Upper lobe of left lung (tissue), 4 donors: ENCODE measurements around the gene ZNF177.

ENCODE experiments used
- EP300 ChIP-seq, 4 donors: sonication (generic); formaldehyde crosslinking; IDR thresholded peaks; one replicate each; pipeline ENCODE4 v1.5.1; 2017; ENCODE audit warnings: antibody characterized with exemption in 4 of 4, control low read depth in 2 of 4
- POLR2A ChIP-seq, 4 donors: fragments of 450-650 bp; IDR thresholded peaks; one replicate each; pipeline ENCODE4 v1.5.1; 2016 to 2017; ENCODE audit warnings: antibody characterized with exemption in 4 of 4, mild to moderate bottlenecking in 2 of 4
- POLR2AphosphoS5 ChIP-seq, 2 donors: sonication (generic); formaldehyde crosslinking; IDR thresholded peaks; one replicate each; pipeline ENCODE4 v1.5.1; 2017; ENCODE audit warnings: antibody characterized with exemption in 2 of 2
- TF ChIP-seq, protein P1 (sequence below), 6 experiments: fragments of 450-650 bp in 4 of 6; fragments of 200-600 bp in 2 of 6; sonication (generic) in 2 of 6; IDR thresholded peaks; one replicate each; pipeline ENCODE4 v1.5.1; 2016 to 2019; ENCODE audit warnings: antibody characterized with exemption in 6 of 6

DNA sequence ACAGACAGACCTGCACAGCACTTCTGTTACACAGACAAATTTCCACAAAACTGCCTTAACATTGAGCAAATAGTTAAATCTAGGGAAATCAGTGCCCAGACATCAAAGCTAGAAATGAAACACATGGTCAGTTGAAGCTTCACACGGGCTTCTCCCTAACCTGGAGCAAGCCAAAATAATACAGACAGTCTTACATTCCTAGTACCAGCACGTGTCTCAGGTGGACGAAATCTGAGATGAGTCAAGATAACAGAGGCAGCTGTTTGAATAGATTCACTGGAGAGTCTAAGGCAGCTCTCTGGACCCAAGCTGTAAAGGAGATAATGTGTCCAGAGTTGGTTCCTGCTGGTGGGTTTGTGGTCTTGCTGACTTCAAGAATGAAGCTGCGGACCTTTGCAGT is 49.1 kb upstream of the ZNF177 start:
- TF ChIP-seq, protein P1, sequence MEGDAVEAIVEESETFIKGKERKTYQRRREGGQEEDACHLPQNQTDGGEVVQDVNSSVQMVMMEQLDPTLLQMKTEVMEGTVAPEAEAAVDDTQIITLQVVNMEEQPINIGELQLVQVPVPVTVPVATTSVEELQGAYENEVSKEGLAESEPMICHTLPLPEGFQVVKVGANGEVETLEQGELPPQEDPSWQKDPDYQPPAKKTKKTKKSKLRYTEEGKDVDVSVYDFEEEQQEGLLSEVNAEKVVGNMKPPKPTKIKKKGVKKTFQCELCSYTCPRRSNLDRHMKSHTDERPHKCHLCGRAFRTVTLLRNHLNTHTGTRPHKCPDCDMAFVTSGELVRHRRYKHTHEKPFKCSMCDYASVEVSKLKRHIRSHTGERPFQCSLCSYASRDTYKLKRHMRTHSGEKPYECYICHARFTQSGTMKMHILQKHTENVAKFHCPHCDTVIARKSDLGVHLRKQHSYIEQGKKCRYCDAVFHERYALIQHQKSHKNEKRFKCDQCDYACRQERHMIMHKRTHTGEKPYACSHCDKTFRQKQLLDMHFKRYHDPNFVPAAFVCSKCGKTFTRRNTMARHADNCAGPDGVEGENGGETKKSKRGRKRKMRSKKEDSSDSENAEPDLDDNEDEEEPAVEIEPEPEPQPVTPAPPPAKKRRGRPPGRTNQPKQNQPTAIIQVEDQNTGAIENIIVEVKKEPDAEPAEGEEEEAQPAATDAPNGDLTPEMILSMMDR (IDR thresholded peaks at IDR 0.05), result no peak
- TF ChIP-seq POLR2AphosphoS5 (IDR thresholded peaks at IDR 0.05) (no peak), POLR2A (IDR thresholded peaks at IDR 0.05) (no peak), EP300 (IDR thresholded peaks at IDR 0.05) (no peak)
